ENCODE results near the gene CDH23.

CDH23 gene

DNA sequence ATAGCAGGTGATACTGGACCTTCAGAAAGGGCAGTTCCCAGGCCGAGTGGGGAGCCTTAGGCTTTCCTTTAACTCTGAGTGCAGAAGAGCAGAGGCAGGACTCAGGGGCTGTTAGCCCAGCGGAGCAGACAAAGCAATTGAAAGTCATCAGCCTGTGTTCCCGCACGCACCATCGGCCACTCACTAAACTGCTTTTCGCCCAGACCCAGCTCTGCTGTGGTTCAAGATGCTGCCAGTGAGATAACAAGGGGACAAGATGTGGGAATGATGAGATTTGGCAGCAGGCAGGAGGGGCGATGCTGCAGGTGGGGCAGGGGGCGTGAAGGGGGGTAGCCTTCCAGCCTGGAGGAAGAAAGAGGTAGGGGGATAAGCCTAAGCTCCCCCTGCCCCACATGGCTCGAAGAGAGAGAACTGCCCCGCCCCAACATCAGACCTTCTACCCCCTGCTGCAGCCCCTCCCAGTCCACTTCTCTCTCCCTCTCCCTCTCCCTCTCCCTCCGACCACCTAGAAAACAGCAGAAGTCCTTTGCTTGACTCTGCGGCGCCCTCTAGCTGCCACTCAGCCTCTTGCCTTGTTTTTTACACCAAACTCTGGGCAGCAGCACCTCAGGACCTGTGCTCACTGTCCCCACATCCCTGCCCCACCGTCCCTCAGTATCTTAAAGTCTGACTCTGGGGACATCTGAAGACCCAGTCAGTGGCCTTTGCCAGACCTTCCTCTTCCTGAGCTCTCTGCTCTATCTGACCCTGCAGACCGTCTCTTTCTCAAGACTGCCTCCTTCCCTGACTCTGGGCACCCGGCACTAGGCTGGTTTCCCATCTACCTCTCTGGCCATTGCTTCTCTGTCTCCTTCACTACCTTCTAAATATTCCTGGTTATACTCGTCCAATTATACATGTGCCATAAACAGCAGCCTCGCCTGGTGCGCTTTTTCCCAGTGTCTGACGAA, 212.4 kb downstream of the CDH23 start:
- FAIRE-seq: no peak

DNA sequence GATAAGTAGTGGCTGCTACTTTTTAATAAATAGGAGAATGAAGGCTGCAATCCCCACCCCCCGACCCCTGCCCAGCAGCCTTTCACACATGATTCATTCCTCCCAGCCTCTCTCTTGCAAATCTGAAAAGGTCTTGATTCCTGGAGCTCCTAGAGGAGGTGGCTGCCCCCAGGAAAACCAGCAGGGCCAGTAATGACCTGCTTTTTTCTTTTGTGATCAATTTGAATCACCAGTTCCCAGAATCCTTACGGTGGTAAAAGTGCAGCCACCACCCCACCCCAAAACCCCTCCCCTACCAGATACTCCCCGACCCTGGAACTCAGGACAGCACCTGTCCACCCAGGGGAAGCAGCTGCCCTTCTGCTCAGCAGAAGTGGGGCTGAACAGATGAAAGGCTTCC, 213.9 kb downstream of the CDH23 start:
- FAIRE-seq: no peak

DNA sequence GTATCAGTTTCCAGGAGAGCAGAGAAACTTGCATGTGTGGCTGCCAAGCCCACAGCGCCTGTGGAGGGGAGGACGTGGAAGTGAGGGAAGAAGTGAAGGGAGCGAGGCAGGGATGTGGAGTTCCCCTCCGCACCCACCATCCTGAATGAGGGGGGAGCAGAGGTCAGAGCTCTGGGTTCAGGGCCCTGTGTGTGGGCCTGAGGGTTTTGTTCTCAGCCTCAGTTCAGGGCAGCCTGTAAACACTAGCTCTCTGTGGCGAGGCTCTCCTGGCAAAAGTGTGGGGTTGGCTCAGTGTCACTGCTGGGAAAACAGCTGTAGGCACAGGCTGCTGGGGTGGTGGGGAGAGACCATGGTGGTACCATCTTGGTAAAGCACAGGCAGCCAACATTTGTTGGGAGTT, 214.4 kb downstream of the CDH23 start:
- FAIRE-seq: no peak

DNA sequence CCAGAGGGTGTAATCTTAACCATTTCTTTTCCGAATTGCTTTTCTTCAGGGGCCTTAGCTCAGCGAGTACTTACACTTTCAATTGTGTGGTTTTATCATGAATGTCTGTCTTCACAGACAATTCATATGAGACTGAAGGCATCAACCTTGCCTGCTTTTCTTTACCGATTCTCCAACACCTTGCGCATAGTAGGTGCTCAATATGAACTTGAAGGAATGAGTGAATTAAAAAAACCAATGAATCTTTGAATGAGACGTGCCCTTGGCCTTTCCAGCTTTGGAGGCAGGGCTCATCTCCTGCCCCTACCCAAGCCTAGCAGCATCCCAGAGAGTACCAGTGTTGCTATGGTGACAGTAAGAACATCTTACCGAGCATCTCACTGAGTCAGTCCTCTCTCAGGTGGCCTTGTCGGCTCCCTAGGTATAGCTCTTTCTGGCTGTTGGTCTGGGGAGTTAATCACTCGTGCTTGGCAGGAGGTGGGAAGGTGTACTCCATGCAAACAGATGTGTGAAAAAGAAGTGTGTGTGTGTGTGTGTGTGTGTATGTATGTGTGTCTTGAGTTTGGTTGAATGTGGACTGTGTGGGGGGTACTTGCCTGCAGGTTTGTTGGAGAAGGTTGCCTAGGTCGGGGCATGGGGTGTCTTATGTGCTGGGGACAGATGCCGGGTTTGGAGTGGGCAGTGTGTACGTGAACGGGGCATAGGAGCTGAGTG, 215.1 kb downstream of the CDH23 start:
- no peak for FAIRE-seq

DNA sequence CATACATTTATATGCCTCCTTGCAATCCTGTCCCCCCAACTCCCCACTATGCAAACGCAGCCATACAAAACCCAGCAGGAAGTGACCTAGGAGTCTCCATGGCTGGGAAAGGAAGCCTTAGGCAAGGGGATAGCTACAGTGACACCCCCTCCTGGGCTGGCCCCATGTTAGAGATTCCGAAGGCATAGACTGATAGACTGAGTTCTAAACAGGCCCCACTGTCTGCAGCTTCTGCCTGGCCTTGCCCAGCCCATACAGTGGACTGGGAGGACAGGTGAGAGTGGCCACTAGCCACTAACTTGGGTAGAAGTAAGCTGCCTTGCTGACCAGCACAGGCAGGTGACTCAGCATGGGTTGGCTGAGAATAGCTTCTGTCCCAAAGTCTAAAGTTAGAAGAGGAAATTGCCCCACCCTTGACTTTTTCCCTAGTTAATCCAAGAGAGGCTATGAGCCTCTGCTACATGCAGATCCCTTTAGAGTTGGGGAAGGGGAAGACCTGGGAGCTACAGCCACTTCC, 216.6 kb downstream of the CDH23 start:
- no peak for FAIRE-seq

DNA sequence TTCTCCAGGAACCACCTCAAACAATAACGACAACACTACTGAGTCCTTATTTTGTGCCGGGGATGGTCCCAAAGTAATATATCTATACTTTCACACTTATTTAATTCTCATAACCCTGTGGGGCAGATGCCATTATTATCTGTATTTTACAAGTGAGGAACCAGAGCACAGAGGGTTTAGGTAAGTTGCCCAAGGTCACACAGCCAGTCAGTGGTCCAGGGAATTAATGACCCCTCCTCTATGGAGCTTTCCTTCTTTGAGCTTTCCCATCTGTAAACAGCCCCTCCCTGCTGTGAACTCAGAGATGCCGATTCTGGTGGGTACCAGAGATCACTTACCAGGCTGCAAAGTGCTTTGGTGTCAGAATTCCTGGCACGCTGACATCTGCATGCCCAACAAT, 217.2 kb downstream of the CDH23 start:
- no peak for FAIRE-seq

DNA sequence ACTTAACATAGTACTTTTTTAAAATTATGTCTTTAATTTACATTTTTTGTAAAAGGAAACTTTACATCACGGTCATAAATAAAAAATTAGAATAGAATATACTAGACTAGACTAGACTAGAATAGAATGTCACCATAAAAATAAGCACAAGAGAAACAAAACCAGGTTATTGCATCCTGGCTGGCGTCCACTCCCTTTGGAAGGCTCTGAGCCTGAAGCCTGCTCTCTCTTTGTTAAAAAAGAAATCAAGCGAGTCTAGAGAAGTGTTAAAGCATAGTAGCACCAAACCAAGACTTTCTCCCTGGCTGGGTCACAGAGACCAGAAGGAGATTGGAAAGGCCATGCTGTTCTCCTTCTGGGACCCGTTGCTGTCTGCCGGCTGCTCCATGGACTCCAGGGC, 218.2 kb downstream of the CDH23 start:
- no peak for FAIRE-seq

DNA sequence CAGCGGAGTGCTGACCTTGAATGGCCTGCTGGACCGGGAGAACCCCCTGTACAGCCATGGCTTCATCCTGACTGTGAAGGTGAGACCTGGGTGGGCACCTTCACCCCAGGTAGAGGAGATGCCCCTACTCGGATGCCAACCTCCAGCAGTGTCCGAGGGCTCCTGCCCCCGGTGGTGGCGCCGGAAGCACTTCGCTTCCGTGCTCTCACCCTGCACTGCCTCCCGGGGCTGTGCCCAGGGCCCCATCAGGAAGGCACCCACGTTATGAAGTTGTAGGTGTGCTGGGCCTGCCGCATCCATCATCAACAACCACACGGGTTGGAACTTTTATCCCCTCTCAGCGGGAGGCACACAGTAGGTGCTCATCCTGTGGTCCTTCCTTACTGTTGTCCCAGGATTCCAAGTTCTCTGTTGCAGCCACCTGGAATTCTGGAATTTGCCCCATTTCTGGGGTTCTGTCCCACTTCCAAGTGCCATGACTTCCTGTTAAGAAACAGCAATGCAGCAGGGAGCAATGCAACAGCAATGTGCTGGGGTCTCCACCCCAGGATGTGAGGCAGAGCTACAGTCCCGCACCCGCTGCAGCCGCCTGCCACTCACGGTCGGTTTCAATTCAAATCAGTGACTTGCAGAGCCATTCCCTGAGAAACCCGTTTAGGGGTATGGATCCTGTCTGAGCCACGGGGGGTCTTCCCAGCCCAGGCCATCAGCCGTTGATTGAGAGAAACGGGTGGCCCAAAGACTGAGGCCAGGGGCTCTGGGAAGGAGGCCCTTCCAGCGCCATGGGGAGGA, 219.0 kb downstream of the CDH23 start:
- no peak for FAIRE-seq

DNA sequence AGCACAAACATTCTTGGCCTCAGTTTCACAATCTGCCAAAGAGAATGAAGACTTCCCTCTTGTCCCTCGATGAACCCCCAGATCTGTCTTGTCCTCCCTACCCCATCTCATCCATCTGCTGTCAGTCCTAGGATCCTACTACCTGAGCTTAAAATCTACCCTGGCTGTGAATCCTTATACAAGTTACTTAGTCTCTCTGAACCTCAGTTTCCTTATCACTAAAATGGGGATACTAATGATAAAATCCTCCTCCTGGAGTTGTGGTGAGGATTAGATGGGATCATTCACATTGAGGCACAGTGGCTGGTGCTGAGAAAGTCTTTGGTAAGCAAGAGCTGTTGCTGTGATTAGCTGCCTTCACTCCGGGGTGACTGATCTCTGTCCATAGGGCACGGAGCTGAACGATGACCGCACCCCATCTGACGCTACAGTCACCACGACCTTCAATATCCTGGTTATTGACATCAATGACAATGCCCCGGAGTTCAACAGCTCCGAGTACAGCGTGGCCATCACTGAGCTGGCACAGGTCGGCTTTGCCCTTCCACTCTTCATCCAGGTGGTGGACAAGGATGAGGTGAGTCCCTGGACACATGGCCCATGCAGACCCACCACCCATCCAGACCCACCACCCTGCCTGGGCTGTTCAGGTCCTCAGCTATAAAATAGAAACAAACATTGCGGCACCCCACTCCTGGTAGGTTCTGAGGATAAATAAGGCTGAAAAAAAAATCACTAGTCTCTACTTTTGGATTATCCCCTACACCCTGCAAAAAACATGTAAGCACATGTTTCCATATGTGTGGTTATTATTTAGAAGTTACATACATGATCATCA, 220.3 kb downstream of the CDH23 start:
- no peak for FAIRE-seq

DNA sequence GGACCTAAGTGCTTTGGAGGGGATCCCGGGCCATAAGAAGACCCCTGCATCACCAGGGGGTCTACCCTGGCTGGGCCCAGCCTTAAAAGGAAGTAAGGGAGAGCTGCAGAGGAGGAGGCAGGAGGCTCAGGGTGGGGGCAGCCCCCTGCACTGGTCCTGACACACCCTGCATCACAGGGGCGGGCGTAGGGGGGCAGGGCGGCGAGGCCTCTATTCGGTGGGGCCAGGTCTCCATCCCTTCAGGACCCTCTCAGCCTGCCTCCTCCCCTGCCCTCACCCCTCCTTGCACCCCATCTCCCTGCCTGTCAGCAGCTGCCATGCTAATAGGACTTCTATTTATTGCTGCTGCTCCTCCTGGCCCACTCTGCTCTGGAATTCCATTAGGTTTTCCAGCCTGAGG, 221.5 kb downstream of the CDH23 start:
- FAIRE-seq: no peak

DNA sequence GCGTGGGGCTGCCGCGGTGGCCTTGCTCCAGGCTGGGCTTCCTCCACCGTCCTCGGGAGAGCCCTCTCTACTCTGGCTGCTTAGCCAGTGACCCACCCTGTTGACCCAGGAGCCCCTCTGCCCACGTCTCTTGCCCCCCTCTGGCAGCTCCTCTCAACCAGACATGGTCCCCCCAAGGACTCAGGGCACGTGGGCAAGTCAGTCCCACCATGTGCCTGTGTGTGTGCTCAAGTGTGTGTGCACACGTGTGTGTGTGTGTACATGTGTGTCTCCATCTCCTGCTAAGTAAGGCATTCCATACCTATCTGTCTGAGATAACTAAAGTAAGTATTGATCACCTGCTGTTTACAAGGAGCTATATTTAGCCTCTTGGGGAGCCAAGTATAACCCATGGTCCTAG, 221.9 kb downstream of the CDH23 start:
- no peak for FAIRE-seq

DNA sequence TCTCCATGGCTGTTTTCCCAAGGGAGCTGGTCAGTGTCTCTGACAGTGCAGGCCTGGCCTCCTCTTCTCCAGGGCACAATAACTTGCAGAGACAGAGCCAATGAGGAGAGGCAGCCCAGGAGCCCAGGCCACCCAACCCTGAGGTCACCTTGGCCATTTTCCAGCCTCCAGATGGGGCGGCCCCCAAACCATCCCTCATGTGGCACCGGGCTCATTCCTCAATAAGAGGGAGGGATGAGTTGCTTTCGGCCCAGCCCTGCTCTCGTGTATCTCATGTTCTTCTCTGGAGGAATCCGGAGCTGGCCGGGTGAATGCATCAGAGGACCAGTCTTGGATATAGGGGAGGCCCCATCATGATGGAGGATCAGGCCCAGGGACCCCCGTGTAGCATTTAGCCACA, 223.9 kb downstream of the CDH23 start:
- no peak for FAIRE-seq

DNA sequence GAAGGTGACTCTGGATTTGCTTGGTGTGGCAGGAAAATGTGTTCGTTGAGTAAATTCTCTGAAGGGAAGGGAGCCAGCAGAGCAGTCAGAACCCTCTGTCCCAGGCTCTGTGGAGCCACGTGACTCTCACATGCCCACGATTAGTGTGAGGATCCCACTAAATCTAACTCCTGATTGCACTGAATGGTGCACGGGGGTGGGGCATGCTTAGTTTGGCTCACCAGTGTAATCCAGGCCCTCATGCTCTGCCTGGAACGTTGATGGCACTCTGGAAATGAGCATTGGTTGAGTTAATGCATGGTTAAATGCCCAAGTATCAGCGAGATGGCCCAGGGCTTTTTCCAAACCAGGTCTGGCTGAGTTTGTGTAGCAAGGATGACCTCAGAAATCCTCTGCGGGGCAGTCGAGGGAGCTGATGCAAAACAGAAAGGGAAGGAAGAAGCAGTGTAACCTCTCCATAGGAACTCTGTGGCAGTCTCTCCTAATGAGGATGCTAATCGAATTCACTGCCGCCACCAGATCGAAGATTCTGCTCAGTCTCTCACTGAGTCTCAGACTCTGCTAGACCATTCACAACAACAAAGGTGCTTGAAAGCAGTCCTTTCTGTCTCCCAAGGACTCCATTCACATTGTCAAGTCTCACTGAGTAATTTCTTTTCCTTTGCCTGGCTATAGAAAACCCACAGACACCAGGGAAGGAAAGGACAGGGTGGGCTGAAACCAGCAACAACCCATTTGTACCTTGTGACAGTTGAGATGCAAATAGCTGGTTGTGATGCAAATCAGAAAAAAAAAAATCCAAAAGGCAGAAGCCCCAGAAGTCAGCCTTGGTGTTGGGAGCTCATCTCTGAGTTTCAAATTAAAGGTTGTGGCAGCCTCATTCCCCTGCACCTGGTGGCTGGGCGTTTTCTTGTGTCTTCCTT, 224.8 kb downstream of the CDH23 start:
- FAIRE-seq: no peak

DNA sequence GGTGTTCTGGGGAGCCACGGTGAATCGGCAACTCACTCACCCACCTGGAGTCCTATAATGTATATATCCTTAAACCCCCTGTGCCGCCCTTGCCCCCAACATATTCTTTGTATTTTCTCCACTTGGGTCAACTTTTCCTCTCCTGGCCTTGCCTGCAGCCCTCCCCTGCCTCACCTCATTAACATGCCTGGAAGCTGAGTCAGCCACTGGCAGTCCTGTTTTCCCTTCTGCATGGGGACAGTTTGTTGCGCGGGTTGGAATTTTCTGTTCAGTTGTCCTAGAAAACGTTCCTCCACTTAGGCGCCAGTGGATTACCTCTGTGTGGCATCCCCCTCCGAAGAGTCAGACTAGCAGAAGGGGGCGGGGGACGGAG, 225.4 kb downstream of the CDH23 start:
- FAIRE-seq: no peak

DNA sequence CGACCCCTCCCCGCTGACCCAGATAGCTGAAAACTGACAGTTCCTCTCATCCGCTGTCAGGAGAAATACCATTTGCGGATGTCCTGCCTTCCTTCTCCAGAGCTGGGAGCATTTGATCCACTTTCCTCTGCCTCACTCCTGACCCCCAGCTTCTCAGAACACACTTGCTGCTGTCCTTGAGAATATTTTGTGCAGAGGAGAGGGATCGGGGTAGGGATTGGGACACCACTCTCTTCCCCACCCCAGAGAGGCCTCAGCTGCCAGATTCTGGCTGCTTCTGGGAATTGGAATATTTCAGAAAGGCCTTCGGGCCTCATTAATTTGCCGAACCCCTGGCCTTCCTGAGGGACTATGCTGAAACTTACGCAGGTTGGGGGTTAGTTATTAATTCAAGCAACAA, 225.9 kb downstream of the CDH23 start:
- FAIRE-seq: no peak

DNA sequence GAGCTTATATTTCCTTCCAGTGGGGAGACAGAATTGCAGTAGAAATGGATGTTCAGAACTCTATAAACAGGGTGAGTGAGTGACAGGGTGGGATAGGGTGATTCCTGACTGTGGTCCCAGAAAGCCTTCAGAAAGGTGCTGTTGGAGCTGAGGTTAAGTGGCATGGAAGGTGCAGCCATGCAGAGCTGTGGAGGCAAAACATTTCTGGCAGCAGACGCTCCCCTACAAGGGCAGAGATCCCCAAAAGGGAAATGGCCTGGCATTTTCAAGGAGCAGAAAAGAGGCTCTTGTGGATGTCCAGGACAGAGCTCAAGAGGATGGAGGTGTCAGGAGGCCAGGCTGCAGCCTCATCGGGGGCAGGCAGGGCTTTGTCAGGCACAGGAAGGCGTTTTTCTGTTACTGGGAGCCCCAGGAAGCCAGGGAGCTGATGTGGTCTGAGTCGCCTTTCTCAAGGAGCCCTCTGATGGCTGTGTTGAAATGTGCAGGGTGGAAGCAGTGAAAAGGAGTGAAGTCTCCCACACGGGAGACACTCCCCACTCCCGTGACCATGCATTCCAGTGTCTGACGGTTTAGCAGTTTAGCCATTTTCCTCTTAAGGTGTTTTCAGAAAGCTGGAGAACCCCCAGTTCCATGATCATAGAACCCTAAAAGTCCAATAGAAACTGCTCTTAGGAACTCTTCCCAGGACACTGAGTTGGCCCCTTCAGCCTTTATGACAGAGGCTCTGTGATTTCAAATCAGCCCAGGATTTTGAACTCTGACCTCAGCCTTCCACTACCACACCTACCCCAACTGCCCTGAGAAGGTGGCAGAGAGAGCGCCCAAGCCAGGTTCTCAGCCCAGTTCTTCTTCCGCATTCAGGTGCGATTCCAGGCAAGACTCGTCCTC, 226.6 kb downstream of the CDH23 start:
- no peak for FAIRE-seq

DNA sequence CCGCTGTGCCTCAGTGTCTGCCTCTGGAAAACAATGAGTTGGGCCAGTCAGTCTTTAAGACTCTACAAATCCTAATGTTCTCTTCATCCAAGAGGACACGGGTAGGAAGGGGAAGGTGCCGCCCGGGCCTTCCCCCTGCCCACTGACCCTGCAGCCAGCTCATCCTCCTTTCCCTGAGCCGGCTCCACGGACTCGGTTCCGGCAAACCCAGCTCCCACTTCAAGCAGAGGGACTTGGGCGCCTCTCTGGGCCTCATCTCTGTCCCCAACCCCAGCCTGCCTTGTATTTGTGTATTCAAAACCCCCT, 227.2 kb downstream of the CDH23 start:
- FAIRE-seq: no peak

DNA sequence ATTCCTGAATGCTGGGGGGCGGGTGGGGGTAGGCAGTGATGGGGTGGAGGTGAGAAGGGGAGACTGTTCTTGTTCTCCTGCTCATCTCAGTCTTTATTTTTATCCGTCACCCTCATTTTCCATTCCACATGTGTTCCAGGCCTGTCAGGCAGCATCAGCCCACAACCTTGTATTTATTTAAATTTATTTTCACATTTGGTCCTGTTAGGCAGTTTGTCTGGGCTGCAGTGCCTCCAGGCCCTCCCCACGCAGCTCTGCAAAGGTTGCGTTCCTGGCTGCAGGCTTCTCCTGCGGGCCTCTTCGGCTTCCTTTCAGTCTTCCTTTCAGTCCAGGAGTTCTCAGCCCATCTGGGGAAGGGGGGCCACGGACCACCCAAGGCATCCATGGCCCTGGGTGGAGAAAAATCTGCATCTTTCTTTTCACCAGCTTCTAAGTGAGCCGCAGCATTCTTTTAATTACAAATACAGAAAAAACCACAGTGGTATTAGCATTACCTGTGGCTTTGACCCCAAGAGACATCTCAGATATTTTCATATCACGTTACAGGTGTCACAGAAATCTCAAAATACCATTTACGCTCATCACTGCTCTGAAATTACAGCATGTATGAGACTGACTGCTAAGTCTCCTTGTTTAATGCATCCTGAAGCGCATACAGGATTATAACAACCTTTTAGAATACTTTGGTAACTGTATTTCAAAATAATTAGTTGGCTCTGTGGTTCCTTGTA, 228.9 kb downstream of the CDH23 start:
- no peak for FAIRE-seq

DNA sequence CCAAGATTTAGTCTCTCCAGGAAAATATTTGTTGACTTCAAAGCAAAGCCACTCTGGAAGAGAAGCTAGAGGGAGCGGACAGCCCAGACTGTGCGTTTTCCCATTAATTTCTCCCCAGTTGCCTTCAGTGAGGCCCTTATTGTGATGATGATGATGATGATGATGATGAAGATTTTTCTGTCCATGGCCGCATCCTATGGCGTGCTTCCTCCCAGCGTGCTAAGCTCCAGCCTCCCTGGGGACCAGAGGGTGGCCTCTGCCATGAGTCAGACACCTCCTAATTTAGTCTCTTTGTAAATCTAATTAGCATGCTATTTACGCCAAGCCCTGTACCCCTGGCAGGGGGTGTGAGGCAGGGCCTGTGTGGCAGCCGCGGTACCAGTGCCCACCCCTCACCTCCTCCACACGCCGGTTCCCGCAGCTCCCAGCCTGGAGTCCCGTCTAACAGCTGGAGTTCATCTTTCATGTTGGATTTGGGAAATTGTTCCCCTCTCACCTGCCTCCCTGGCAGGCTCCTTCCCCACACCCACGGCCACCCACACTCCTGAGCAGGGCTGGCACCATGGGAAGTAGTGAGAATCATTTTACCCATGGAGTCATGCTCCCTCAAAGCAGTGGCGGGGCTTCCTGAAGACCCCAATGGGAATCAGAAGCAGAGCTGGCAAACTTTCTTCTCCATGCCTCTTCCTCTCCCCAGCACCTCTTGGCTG, 230.7 kb downstream of the CDH23 start:
- no peak for FAIRE-seq
